Lower leg skin (tissue), 3 donors: ENCODE data around the gene RNF145.

ENCODE experiments used
- POLR2A ChIP-seq, 2 donors: fragments of 450-650 bp; IDR thresholded peaks; one replicate each; pipeline ENCODE4 v1.6.1; 2016 to 2017; ENCODE audit warnings: antibody characterized with exemption in 2 of 2, mild to moderate bottlenecking in 1 of 2, moderate library complexity in 1 of 2
- TF ChIP-seq, protein P1 (sequence below), 3 donors: fragments of 450-650 bp; IDR thresholded peaks; one replicate each; pipeline ENCODE4 v1.5.1; 2016; ENCODE audit warnings: antibody characterized with exemption in 3 of 3, mild to moderate bottlenecking in 3 of 3, moderate library complexity in 2 of 3

DNA sequence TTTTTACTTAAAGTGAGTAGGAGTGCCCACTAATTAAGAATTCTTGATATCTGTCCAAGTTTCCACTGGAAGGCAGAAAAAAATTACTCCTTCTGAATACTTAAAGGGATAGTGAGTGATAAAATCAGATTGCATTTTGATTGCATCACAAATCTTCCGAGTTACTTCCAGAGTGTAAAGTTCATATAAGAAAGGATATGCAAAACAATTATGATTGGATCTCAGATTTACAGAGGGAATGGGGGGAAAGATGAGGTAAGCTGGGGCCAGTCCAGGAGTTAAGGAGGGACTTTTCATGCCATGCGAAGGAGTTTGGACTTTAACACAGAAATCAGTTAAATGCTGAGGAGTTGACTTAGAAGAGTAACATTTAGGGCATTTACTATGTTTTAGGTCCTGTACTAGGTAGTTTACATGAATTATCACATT, 9.3 kb upstream of the RNF145 start:
- no peak for TF ChIP-seq POLR2A (IDR thresholded peaks at IDR 0.05)
- TF ChIP-seq, protein P1, sequence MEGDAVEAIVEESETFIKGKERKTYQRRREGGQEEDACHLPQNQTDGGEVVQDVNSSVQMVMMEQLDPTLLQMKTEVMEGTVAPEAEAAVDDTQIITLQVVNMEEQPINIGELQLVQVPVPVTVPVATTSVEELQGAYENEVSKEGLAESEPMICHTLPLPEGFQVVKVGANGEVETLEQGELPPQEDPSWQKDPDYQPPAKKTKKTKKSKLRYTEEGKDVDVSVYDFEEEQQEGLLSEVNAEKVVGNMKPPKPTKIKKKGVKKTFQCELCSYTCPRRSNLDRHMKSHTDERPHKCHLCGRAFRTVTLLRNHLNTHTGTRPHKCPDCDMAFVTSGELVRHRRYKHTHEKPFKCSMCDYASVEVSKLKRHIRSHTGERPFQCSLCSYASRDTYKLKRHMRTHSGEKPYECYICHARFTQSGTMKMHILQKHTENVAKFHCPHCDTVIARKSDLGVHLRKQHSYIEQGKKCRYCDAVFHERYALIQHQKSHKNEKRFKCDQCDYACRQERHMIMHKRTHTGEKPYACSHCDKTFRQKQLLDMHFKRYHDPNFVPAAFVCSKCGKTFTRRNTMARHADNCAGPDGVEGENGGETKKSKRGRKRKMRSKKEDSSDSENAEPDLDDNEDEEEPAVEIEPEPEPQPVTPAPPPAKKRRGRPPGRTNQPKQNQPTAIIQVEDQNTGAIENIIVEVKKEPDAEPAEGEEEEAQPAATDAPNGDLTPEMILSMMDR (IDR thresholded peaks at IDR 0.05): no peak
